Astrocyte (in vitro differentiated cells and primary cell): ENCODE measurements around the gene HDAC10. TPM values are rescaled to one million over a fixed set of nuclear protein-coding genes. Genes with fewer than 3 reads are reported as not detected.
A peak's percentile ranks its signal among the peaks of the same experiment; 100 is the strongest.

Experiments
- DNase-seq: peaks from one replicate; pipeline ENCODE4 v3.0.0-alpha.2; 2010; ENCODE audit warnings: low read depth
- FAIRE-seq: peaks from 2 replicates; lab custom pipeline; 2011; peaks lifted over from hg19 to GRCh38; lab: Jason Lieb, UNC
- H2AFZ ChIP-seq: 2 replicates; pipeline ENCODE4 v1.6.0; 2012; ENCODE audit warnings: low read depth, low read length, inconsistent platforms
- H3K27ac ChIP-seq: 2 replicates; pipeline ENCODE4 v1.5.1; 2011; ENCODE audit warnings: low read depth, low read length, inconsistent platforms
- H3K27me3 ChIP-seq: 2 replicates; pipeline ENCODE4 v1.6.0; 2011; ENCODE audit warnings: low read length, inconsistent platforms; ENCODE audit not compliant: insufficient read depth
- H3K36me3 ChIP-seq: 2 replicates; pipeline ENCODE4 v1.5.1; 2011; ENCODE audit warnings: low read length, inconsistent platforms; ENCODE audit not compliant: insufficient read depth
- H3K4me1 ChIP-seq: 2 replicates; pipeline ENCODE4 v1.5.1; 2011; ENCODE audit warnings: low read length, inconsistent platforms; ENCODE audit not compliant: insufficient read depth
- H3K4me2 ChIP-seq: 2 replicates; pipeline ENCODE4 v1.6.0; 2012; ENCODE audit warnings: low read length, inconsistent platforms
- H3K4me3 ChIP-seq: 2 replicates; pipeline ENCODE4 v1.5.1; 2011; ENCODE audit warnings: low read depth, mild to moderate bottlenecking, low read length, inconsistent platforms; ENCODE audit not compliant: insufficient read depth
- H3K79me2 ChIP-seq: 2 replicates; pipeline ENCODE4 v1.6.0; 2012; ENCODE audit warnings: mild to moderate bottlenecking, low read length, inconsistent platforms; ENCODE audit not compliant: insufficient read depth
- H3K9ac ChIP-seq: 2 replicates; pipeline ENCODE4 v1.6.0; 2012; ENCODE audit warnings: mild to moderate bottlenecking, low read length, inconsistent platforms
- H3K9me3 ChIP-seq: 2 replicates; pipeline ENCODE4 v1.5.1; 2012; ENCODE audit warnings: low read depth, mild to moderate bottlenecking, low read length, inconsistent platforms; ENCODE audit not compliant: insufficient read depth
- H4K20me1 ChIP-seq: 2 replicates; pipeline ENCODE4 v1.6.0; 2012; ENCODE audit warnings: low read length, inconsistent platforms; ENCODE audit not compliant: insufficient read depth
- H3K27ac Mint-ChIP-seq: one replicate; pipeline ENCODE4 v1.8.0; 2021; ENCODE audit warnings: mild to moderate bottlenecking, mixed read lengths; ENCODE audit not compliant: unreplicated experiment
- H3K27me3 Mint-ChIP-seq: one replicate; pipeline ENCODE4 v1.8.0; 2021; ENCODE audit warnings: low read depth, mixed read lengths; ENCODE audit not compliant: unreplicated experiment
- H3K36me3 Mint-ChIP-seq: one replicate; pipeline ENCODE4 v1.8.0; 2021; ENCODE audit warnings: low read depth, mixed read lengths; ENCODE audit not compliant: unreplicated experiment
- H3K4me1 Mint-ChIP-seq: one replicate; pipeline ENCODE4 v1.8.0; 2021; ENCODE audit warnings: low read depth, mixed read lengths; ENCODE audit not compliant: unreplicated experiment
- H3K4me3 Mint-ChIP-seq: one replicate; pipeline ENCODE4 v1.8.0; 2021; ENCODE audit warnings: mild to moderate bottlenecking, moderate library complexity, mixed read lengths; ENCODE audit not compliant: unreplicated experiment
- H3K9me3 Mint-ChIP-seq: one replicate; pipeline ENCODE4 v1.8.0; 2021; ENCODE audit warnings: mild to moderate bottlenecking, mixed read lengths; ENCODE audit not compliant: unreplicated experiment
- CTCF ChIP-seq: IDR thresholded peaks from 2 replicates; pipeline ENCODE4 v1.5.1; 2011; ENCODE audit warnings: low read depth, mild to moderate bottlenecking, inconsistent platforms, low read length, moderate library complexity; ENCODE audit not compliant: insufficient read depth
- EZH2 ChIP-seq: IDR thresholded peaks from 2 replicates; pipeline ENCODE4 v1.6.1; 2012; ENCODE audit warnings: mild to moderate bottlenecking, low read length, inconsistent platforms; ENCODE audit not compliant: insufficient read depth
- total RNA-seq: library from RNA; stranded (reverse); gene quantifications from 2 replicates; pipeline ENCODE4 v1.2.1, GENCODE V29; 2021

HDAC10 gene
- total RNA-seq, 1 donor from 2014 or later = 46.5 TPM

- H2AFZ ChIP-seq = peak overlapping the region; percentile 73
- H3K9me3 ChIP-seq = no peaks in the 10 kb centered on the region
- no peak for FAIRE-seq
Observed at GRCh38 chr22:50260434-50260800, 9.4 kb upstream of the HDAC10 start.

GRCh38 chr22:50259302-50259701 lies 8.2 kb upstream of the HDAC10 start:
- H3K4me2 ChIP-seq = peak overlapping the region; percentile 4
- no peak overlapping the region for H3K4me3 ChIP-seq
- Mint-ChIP-seq H3K27me3 (no peaks in the 10 kb centered on the region), H3K36me3 (peaks cover 2% of the 10 kb centered on the region), H3K4me3 (peak overlapping the region; percentile 22), H3K27ac (no peak overlapping the region), H3K4me1 (peaks cover 7% of the 10 kb centered on the region), H3K9me3 (no peaks in the 10 kb centered on the region)
- FAIRE-seq (no peak), DNase-seq (no peak)
- H3K4me1 ChIP-seq = peaks cover 17% of the 10 kb centered on the region
- H3K27ac ChIP-seq = no peak overlapping the region
- peaks cover 26% of the 10 kb centered on the region for H3K79me2 ChIP-seq
- no peaks in the 10 kb centered on the region for H3K36me3 ChIP-seq
- no peak for TF ChIP-seq CTCF
- TF ChIP-seq EZH2 = no peak
- no peaks in the 10 kb centered on the region for H3K9me3 ChIP-seq
- no peak overlapping the region for H3K9ac ChIP-seq
- H4K20me1 ChIP-seq = peaks cover 17% of the 10 kb centered on the region
- no peaks in the 10 kb centered on the region for H3K27me3 ChIP-seq
- H2AFZ ChIP-seq = no peak overlapping the region

More at GRCh38 chr22:50260434-50260800, 9.4 kb upstream of the HDAC10 start:
- peaks cover 26% of the 10 kb centered on the region for H3K79me2 ChIP-seq
- DNase-seq = no peak
- Mint-ChIP-seq H3K4me1 (peaks cover 7% of the 10 kb centered on the region), H3K36me3 (peaks cover 3% of the 10 kb centered on the region), H3K27me3 (peaks cover 3% of the 10 kb centered on the region), H3K4me3 (peak overlapping the region; percentile 78), H3K9me3 (no peaks in the 10 kb centered on the region), H3K27ac (no peak overlapping the region)
- H3K4me1 ChIP-seq = peaks cover 17% of the 10 kb centered on the region
- H4K20me1 ChIP-seq = peaks cover 13% of the 10 kb centered on the region
- H3K27me3 ChIP-seq = no peaks in the 10 kb centered on the region
- peak overlapping the region; percentile 84 for H3K9ac ChIP-seq
- TF ChIP-seq EZH2 (no peak), CTCF (no peak)
- peak overlapping the region; percentile 68 for H3K4me3 ChIP-seq
- peak overlapping the region; percentile 58 for H3K27ac ChIP-seq
- H3K4me2 ChIP-seq = peak overlapping the region; percentile 92
- no peaks in the 10 kb centered on the region for H3K36me3 ChIP-seq

GRCh38 chr22:50258361-50259292 lies 7.6 kb upstream of the HDAC10 start:
- no peak for TF ChIP-seq EZH2
- no peak for TF ChIP-seq CTCF
- no peak for FAIRE-seq
- H3K4me2 ChIP-seq = no peak overlapping the region

More at GRCh38 chr22:50258361-50259292, 7.6 kb upstream of the HDAC10 start:
- H3K27me3 Mint-ChIP-seq = no peaks in the 10 kb centered on the region
- Histone ChIP-seq H3K36me3 (no peaks in the 10 kb centered on the region), H3K4me1 (peaks cover 17% of the 10 kb centered on the region), H3K79me2 (peaks cover 26% of the 10 kb centered on the region), H3K27me3 (no peaks in the 10 kb centered on the region), H3K27ac (no peak overlapping the region), H3K9me3 (no peaks in the 10 kb centered on the region), H3K4me3 (no peak overlapping the region), H4K20me1 (peaks cover 17% of the 10 kb centered on the region), H3K9ac (no peak overlapping the region), H2AFZ (no peak overlapping the region)
- peak overlapping the region; percentile 22 for H3K4me3 Mint-ChIP-seq
- H3K36me3 Mint-ChIP-seq = peaks cover 2% of the 10 kb centered on the region
- no peak overlapping the region for H3K27ac Mint-ChIP-seq
- peaks cover 7% of the 10 kb centered on the region for H3K4me1 Mint-ChIP-seq
- no peak for DNase-seq
- no peaks in the 10 kb centered on the region for H3K9me3 Mint-ChIP-seq
